ENCODE data around the gene PSMB3. TPM values are rescaled to one million over a fixed set of nuclear protein-coding genes. Genes with fewer than 3 reads are reported as not detected.

The PSMB3 gene
- total RNA-seq, 1 donor from 2014 or later, result 179 TPM

- ATAC-seq, result no peak
Observed at GRCh38 chr17:38797158-38797490, 44.6 kb downstream of the PSMB3 start.

GRCh38 chr17:38797828-38798227 is 45.3 kb downstream of the PSMB3 start:
- no peak for ATAC-seq

- peak; percentile 42 for ATAC-seq
Observed at GRCh38 chr17:38798614-38799500, 46.3 kb downstream of the PSMB3 start.

GRCh38 chr17:38799501-38800236 is 47.1 kb downstream of the PSMB3 start, which contains the start of gene PIP4K2B:
Gene PIP4K2B (minus strand): TSS chr17:38799556. CDS start chr17:38799424, 132 bp downstream.
- ATAC-seq, result peak; percentile 94

- ATAC-seq, result no peak
Observed at GRCh38 chr17:38800237-38800760, 47.8 kb downstream of the PSMB3 start.

- no peak for ATAC-seq
Observed at GRCh38 chr17:38809828-38810227, 57.3 kb downstream of the PSMB3 start.

Other genes with a start within 250 kb of the PSMB3 start
- gene SRCIN1, start 146.8 kb upstream of the PSMB3 start, total RNA-seq, result 6.6 TPM
- gene EPOP, start 77.8 kb upstream of the PSMB3 start, total RNA-seq, result 4.9 TPM
- gene MLLT6, start 47.5 kb upstream of the PSMB3 start, total RNA-seq, result 40.2 TPM
- gene CISD3, start 22.4 kb upstream of the PSMB3 start, total RNA-seq, result 28.6 TPM
- gene PCGF2, start 4.4 kb upstream of the PSMB3 start, total RNA-seq, result 18.0 TPM
- gene PIP4K2B, start 46.8 kb downstream of the PSMB3 start, total RNA-seq, result 15.1 TPM
- gene CWC25, start 72.6 kb downstream of the PSMB3 start, total RNA-seq, result 10.9 TPM
- gene RPL23, start 101.0 kb downstream of the PSMB3 start, total RNA-seq, result 1,222 TPM
- gene LASP1, start 117.3 kb downstream of the PSMB3 start, total RNA-seq, result 50.0 TPM
- not detected for gene FBXO47, start 214.7 kb downstream of the PSMB3 start, total RNA-seq